HFFc6 (cell line): ENCODE measurements around the gene TMEM17. TPM values are rescaled to one million over a fixed set of nuclear protein-coding genes. Genes with fewer than 3 reads are reported as not detected.
"Not testable (repeated sequence)": the region's sequence is repeated elsewhere in the genome, so short reads cannot be mapped to it uniquely, and the experiment has no call there.

Experiments used
- DNase-seq: peaks from one replicate; pipeline ENCODE4 v3.0.0-alpha.2; 2018
- H3K27ac Mint-ChIP-seq: 2 replicates; pipeline ENCODE4 v1.8.0; 2020; ENCODE audit warnings: mild to moderate bottlenecking, mixed read lengths
- H3K27me3 Mint-ChIP-seq: 2 replicates; pipeline ENCODE4 v1.8.0; 2021; ENCODE audit warnings: mild to moderate bottlenecking, moderate library complexity, mixed read lengths; ENCODE audit not compliant: insufficient read depth
- H3K36me3 Mint-ChIP-seq: 2 replicates; pipeline ENCODE4 v1.8.0; 2021; ENCODE audit warnings: low read depth, mixed read lengths
- H3K4me1 Mint-ChIP-seq: 2 replicates; pipeline ENCODE4 v1.8.0; 2020; ENCODE audit warnings: low read depth, mixed read lengths
- H3K4me3 Mint-ChIP-seq: 2 replicates; pipeline ENCODE4 v1.8.0; 2020; ENCODE audit warnings: mild to moderate bottlenecking, moderate library complexity, mixed read lengths
- H3K9me3 Mint-ChIP-seq: 2 replicates; pipeline ENCODE4 v1.8.0; 2020; ENCODE audit warnings: mild to moderate bottlenecking, mixed read lengths
- CTCF ChIP-seq: fragments of 200-600 bp; sonication (generic); IDR thresholded peaks from 2 replicates; pipeline ENCODE4 v1.5.0; 2021; ENCODE audit warnings: antibody characterized with exemption, mild to moderate bottlenecking
- total RNA-seq, 6 experiments: library from RNA; stranded (reverse); fragmentation: NEBNext Ultra II Directional; extraction: Animal tissue kit (Norgen Biotek cat#: 25700); gene quantifications; 2 replicates in 1 of 6; 3 replicates in 5 of 6; pipeline ENCODE4 v1.2.3, GENCODE V29; 2021

TMEM17 gene
- total RNA-seq, 6 experiments from 2014 or later: 2.4 to 4.4 (median 3.4) TPM

DNA sequence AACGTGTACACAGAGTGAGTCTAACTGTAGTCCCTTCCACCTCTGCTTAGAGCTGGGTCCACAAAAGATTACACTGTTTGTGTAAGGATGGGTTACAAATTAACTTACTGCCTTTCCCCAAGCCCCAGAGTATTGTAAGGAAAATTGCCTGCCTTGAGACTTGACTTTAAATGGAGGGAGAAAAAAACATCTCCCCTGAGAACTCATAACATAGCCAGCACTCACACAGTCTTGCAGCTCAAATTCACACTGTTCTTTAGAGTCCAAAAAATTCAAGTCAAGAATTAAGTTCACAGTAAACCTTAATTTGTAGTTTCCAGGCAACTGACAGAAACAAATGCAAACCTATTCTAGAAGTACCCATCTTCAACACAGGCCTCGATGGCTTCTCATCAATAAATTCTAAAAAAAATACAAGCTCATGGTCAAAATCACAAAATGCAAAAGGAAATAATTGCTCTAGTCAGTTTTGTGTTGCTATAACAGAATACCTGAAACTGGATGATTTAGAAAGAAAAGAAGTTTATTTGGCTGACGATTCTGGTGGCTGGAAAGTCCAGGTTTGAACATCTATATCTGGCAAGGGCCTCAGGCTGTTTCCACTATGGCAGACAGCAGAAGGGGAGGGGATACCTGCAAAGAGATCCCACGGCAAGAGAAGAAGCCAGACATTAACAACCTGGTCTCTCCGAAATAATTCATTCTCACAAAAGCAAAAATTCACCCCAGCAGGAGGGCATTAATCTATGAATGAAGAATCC, 34.6 kb upstream of the TMEM17 start:
- TF ChIP-seq CTCF: no peak
- no peak overlapping the region for H3K4me3 Mint-ChIP-seq
- peaks cover 6% of the 10 kb centered on the region for H3K36me3 Mint-ChIP-seq
- H3K27me3 Mint-ChIP-seq: peaks cover 2% of the 10 kb centered on the region; the same call in 1 of the 2 replicates
- H3K9me3 Mint-ChIP-seq: peaks cover 5% of the 10 kb centered on the region
- no peak for DNase-seq
- peaks cover 9% of the 10 kb centered on the region for H3K4me1 Mint-ChIP-seq
- no peak overlapping the region for H3K27ac Mint-ChIP-seq

GRCh38 chr2:62539606-62540407, 33.8 kb upstream of the TMEM17 start:
- DNase-seq: peak; percentile 18
- Mint-ChIP-seq H3K27me3 (peaks cover 2% of the 10 kb centered on the region; the same call in 1 of the 2 replicates), H3K27ac (peak overlapping the region; percentile 27; the same call in 1 of the 2 replicates), H3K4me3 (no peak overlapping the region), H3K36me3 (peaks cover 9% of the 10 kb centered on the region), H3K9me3 (peaks cover 10% of the 10 kb centered on the region), H3K4me1 (peaks cover 9% of the 10 kb centered on the region)
- no peak for TF ChIP-seq CTCF

- peaks cover 13% of the 10 kb centered on the region for H3K36me3 Mint-ChIP-seq
- H3K9me3 Mint-ChIP-seq: peaks cover 11% of the 10 kb centered on the region
- no peak for TF ChIP-seq CTCF
- peaks cover 9% of the 10 kb centered on the region for H3K4me1 Mint-ChIP-seq
- peaks cover 3% of the 10 kb centered on the region; the same call in 1 of the 2 replicates for H3K27me3 Mint-ChIP-seq
- no peak for DNase-seq
- no peak overlapping the region for H3K4me3 Mint-ChIP-seq
- H3K27ac Mint-ChIP-seq: no peak overlapping the region
Observed at GRCh38 chr2:62538756-62539155, 32.8 kb upstream of the TMEM17 start.

- Mint-ChIP-seq H3K4me3 (no peak overlapping the region), H3K27me3 (peaks cover 4% of the 10 kb centered on the region; the same call in 1 of the 2 replicates), H3K27ac (no peak overlapping the region), H3K4me1 (peaks cover 9% of the 10 kb centered on the region), H3K36me3 (peaks cover 13% of the 10 kb centered on the region), H3K9me3 (peaks cover 19% of the 10 kb centered on the region)
- no peak for DNase-seq
- TF ChIP-seq CTCF: no peak
Observed at GRCh38 chr2:62537814-62538213, 31.8 kb upstream of the TMEM17 start.

GRCh38 chr2:62536873-62537547, 31.0 kb upstream of the TMEM17 start:
- Mint-ChIP-seq H3K27ac (no peak overlapping the region), H3K9me3 (peaks cover 19% of the 10 kb centered on the region), H3K4me1 (peaks cover 9% of the 10 kb centered on the region), H3K27me3 (peaks cover 7% of the 10 kb centered on the region), H3K4me3 (no peak overlapping the region), H3K36me3 (peaks cover 13% of the 10 kb centered on the region)
- no peak for TF ChIP-seq CTCF
- no peak for DNase-seq

DNA sequence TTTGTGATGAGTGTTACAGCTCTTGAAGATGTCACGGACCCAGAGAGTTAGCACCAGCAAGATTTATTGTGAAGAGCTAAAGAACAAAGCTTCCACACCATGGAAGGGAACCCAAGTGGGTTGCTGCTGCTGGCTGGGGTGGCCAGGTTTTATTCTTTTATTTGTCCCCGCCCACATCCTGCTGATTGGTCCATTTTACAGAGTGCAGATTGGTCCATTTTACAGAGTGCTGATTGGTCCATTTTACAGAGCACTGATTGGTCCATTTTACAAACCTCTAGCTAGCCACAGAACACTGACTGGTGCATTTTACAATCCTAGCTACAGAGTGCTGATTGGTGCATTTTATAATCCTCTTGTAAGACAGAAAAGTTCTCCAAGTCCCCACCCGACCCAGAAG, 29.5 kb upstream of the TMEM17 start:
- H3K27ac Mint-ChIP-seq, DNase-seq, H3K4me1 Mint-ChIP-seq, H3K4me3 Mint-ChIP-seq, H3K27me3 Mint-ChIP-seq: not testable (repeated sequence)
- peaks cover 13% of the 10 kb centered on the region for H3K36me3 Mint-ChIP-seq
- peaks cover 19% of the 10 kb centered on the region for H3K9me3 Mint-ChIP-seq
